Peyer's patch (tissue), 4 donors: ENCODE data around the gene KRTAP20-3. TPM values are rescaled to one million over a fixed set of nuclear protein-coding genes. Genes with fewer than 3 reads are reported as not detected.

Experiments used
- DNase-seq, 3 donors: peaks; one replicate each; pipeline ENCODE4 v3.0.0-alpha.2; 2017 to 2019
- H3K27ac ChIP-seq, 4 donors: fragments of 200-600 bp; sonication (generic); one replicate each; pipeline ENCODE4 v1.5.1; 2016 to 2019
- H3K27me3 ChIP-seq, 2 donors: fragments of 200-600 bp; sonication (generic); one replicate each; pipeline ENCODE4 v1.5.1; 2019
- H3K36me3 ChIP-seq, 3 donors: fragments of 200-600 bp; sonication (generic); one replicate each; pipeline ENCODE4 v1.5.1; 2016 to 2019
- H3K4me1 ChIP-seq, 4 donors: fragments of 200-600 bp; sonication (generic); one replicate each; pipeline ENCODE4 v1.5.1; 2016 to 2019
- H3K4me3 ChIP-seq, 4 donors: fragments of 200-600 bp; sonication (generic); 1 replicate in 3 of 4; 2 replicates in 1 of 4; pipeline ENCODE4 v1.5.1; 2016 to 2019; ENCODE audit warnings: mild to moderate bottlenecking in 1 of 4
- H3K9me3 ChIP-seq, 4 donors: fragments of 200-600 bp; sonication (generic); one replicate each; pipeline ENCODE4 v1.5.1; 2016 to 2019; ENCODE audit warnings: mild to moderate bottlenecking in 1 of 4
- POLR2A ChIP-seq, 2 donors: fragments of 450-650 bp; IDR thresholded peaks; one replicate each; pipeline ENCODE4 v1.5.1; 2017; ENCODE audit warnings: antibody characterized with exemption in 2 of 2, mild to moderate bottlenecking in 2 of 2, moderate library complexity in 2 of 2
- total RNA-seq, 4 donors: library from RNA; depleted of rRNA; stranded (reverse); fragments of >200 nt; gene quantifications; one replicate each; pipeline ENCODE4 v1.1.0, GENCODE V29; 2016
- TF ChIP-seq, protein P1 (sequence below), 6 experiments: fragments of 450-650 bp in 4 of 6; fragments of 200-600 bp in 2 of 6; sonication (generic) in 1 of 6; IDR thresholded peaks; one replicate each; pipeline ENCODE4 v1.5.1; 2017 to 2019; ENCODE audit warnings: antibody characterized with exemption in 6 of 6, mild to moderate bottlenecking in 3 of 6, moderate library complexity in 1 of 6

KRTAP20-3 gene
- total RNA-seq, 4 donors from 2014 or later: not detected

DNA sequence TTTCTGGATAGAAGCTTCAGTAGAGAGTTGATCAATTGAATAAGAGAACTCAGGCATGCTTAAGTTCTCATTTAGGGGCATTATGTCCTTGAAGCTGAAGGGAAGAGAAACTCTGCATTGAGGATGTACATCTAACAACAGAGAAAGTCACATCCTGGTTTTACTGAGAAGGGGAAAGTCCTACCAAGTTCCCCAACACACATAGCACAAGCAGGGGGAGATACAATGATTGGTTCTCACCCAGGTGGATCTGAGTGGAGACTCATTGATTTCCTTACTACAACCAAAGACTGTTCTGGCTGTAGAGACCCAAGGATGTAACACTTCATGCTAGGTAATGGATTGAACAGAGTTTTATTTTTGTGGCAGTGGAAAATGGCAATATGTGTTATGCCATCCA is 27.5 kb upstream of the KRTAP20-3 start:
- no peak for TF ChIP-seq POLR2A (IDR thresholded peaks at IDR 0.05)
- TF ChIP-seq, protein P1, sequence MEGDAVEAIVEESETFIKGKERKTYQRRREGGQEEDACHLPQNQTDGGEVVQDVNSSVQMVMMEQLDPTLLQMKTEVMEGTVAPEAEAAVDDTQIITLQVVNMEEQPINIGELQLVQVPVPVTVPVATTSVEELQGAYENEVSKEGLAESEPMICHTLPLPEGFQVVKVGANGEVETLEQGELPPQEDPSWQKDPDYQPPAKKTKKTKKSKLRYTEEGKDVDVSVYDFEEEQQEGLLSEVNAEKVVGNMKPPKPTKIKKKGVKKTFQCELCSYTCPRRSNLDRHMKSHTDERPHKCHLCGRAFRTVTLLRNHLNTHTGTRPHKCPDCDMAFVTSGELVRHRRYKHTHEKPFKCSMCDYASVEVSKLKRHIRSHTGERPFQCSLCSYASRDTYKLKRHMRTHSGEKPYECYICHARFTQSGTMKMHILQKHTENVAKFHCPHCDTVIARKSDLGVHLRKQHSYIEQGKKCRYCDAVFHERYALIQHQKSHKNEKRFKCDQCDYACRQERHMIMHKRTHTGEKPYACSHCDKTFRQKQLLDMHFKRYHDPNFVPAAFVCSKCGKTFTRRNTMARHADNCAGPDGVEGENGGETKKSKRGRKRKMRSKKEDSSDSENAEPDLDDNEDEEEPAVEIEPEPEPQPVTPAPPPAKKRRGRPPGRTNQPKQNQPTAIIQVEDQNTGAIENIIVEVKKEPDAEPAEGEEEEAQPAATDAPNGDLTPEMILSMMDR (IDR thresholded peaks at IDR 0.05): no peak
- DNase-seq: no peak
- no peaks in the 10 kb centered on the region for H3K4me1 ChIP-seq
- no peaks in the 10 kb centered on the region for H3K9me3 ChIP-seq
- H3K4me3 ChIP-seq: no peak overlapping the region
- no peaks in the 10 kb centered on the region for H3K36me3 ChIP-seq
- no peak overlapping the region for H3K27ac ChIP-seq
- H3K27me3 ChIP-seq: no peaks in the 10 kb centered on the region

DNA sequence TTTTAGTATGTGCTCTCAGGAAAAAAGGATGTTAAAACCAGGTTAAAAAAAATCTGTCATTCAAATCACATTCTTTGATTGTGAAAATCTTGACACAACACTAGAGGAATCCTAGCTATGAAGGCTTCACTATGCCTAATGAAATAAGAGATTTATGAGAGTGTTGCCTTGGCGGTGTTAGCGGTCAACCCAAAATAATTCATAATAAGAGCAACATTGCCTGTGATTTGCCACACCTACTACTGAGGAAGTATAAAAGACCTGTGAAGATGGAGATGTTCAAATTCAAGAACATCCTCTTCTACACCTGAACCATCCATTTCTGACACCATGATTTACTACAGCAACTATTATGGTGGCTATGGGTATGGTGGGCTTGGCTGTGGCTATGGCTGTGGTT is 26.5 kb upstream of the KRTAP20-3 start, which contains the start of gene KRTAP20-1:
Gene KRTAP20-1, plus strand, starts transcription at position 301 of the 400 bp plus-strand sequence. Its CDS starts 30 bp downstream, at position 331.
- Histone ChIP-seq H3K27ac (no peak within 1 kb of the TSS), H3K36me3 (no peaks in the 10 kb centered on the region), H3K27me3 (no peaks in the 10 kb centered on the region), H3K4me3 (no peak within 1 kb of the TSS), H3K4me1 (no peaks in the 10 kb centered on the region), H3K9me3 (no peaks in the 10 kb centered on the region)
- TF ChIP-seq, protein P1 (IDR thresholded peaks at IDR 0.05): no peak
- TF ChIP-seq POLR2A (IDR thresholded peaks at IDR 0.05): no peak
- DNase-seq: no peak

DNA sequence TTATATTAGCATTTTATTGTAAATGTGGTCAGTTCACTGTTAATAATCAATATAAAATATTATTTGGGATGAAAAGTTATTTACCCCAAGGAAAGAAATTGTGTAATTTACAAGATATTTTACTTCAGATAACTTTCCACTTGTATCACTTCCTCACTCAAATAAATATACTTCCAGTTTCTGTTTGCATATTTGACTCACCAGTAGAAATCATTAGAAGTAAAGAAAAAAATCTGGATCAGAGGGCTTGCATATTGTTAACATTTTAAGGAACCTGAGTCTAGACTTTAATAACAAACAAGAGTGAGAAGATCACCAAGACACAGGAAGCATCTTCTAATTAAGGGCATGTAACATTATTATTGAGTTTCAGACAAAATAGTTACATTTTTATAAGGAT is 22.6 kb upstream of the KRTAP20-3 start:
- TF ChIP-seq, protein P1 (IDR thresholded peaks at IDR 0.05): no peak
- TF ChIP-seq POLR2A (IDR thresholded peaks at IDR 0.05): no peak
- Histone ChIP-seq H3K27ac (no peak overlapping the region), H3K36me3 (no peaks in the 10 kb centered on the region), H3K4me1 (no peaks in the 10 kb centered on the region), H3K9me3 (peaks cover 0 to 2% (median 0%) of the 10 kb centered on the region in 4 donors), H3K4me3 (no peak overlapping the region), H3K27me3 (no peaks in the 10 kb centered on the region)
- DNase-seq: no peak

DNA sequence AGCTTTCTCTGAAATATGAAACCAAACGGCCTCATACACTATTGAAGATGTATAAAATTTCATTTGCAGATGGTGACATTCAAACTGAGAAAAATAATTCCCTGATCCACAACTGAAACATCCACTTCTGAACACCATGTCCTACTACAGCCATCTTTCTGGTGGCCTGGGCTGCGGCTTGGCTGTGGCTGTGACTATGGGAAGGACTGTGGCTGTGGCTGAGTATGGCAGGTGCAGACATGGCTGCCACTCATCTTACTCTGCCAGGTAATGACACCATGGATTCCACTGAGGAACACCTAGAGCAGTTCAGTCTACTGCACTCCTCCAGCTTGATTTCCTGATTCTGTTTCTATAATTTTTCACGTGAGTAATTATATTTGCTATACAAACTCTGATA is 22.1 kb upstream of the KRTAP20-3 start, which contains the start of gene KRTAP20-4:
Gene KRTAP20-4, plus strand, starts transcription at position 106 of the 400 bp plus-strand sequence.
- no peak for DNase-seq
- no peaks in the 10 kb centered on the region for H3K27me3 ChIP-seq
- H3K4me1 ChIP-seq: no peaks in the 10 kb centered on the region
- TF ChIP-seq, protein P1 (IDR thresholded peaks at IDR 0.05): no peak
- no peak for TF ChIP-seq POLR2A (IDR thresholded peaks at IDR 0.05)
- no peak within 1 kb of the TSS for H3K4me3 ChIP-seq
- H3K9me3 ChIP-seq: peaks cover 0 to 6% (median 0%) of the 10 kb centered on the region in 4 donors
- no peak within 1 kb of the TSS for H3K27ac ChIP-seq
- H3K36me3 ChIP-seq: no peaks in the 10 kb centered on the region

DNA sequence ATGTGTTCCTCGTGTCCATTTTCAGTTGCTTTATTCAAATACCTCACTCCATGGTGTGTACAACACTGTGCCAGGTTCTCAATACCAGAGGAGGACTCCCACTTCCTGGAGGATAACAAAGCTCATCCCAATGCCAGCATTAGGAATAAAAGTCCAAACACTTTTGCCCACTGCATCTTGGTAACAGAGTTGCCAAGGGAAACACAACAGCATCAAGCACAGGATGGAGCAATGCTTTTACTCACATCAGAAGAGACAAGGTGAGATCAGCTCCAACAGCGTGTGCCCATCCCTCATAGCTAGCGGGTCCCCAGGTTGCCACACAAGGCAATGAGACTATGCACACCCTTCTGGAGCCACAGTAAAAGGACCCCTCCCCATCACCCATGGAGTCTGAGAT is 19.3 kb upstream of the KRTAP20-3 start:
- no peak for DNase-seq
- no peak for TF ChIP-seq POLR2A (IDR thresholded peaks at IDR 0.05)
- TF ChIP-seq, protein P1 (IDR thresholded peaks at IDR 0.05): no peak
- H3K27me3 ChIP-seq: no peaks in the 10 kb centered on the region
- no peak overlapping the region for H3K27ac ChIP-seq
- H3K4me1 ChIP-seq: no peaks in the 10 kb centered on the region
- H3K9me3 ChIP-seq: peaks cover 0 to 6% (median 0%) of the 10 kb centered on the region in 4 donors
- no peak overlapping the region for H3K4me3 ChIP-seq
- no peaks in the 10 kb centered on the region for H3K36me3 ChIP-seq
